ENCODE results near the gene HAND2.

DNA sequence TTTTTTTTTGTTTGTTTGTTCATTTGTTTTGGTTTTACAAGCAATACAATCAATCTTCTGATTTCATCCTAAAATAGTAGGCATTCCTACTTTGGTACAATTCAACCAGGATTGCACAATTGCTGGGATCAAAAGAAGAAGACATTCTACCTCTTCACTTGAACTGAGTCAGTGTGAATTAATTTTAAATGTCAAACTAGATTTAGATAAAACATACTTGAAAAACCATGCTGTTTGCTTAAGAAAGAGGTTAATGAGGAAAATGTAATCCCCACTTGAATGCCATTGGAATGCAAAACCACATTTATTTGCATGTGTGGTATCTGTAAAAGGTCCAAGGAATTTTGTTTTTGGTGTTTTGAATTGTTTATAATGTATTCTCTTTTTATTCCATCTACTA lies 40.5 kb downstream of the HAND2 start:
- TF ChIP-seq TAF1 (IDR thresholded peaks at IDR 0.05; ENCODE audit: low read depth), result no peak
- TF ChIP-seq TEAD4 (IDR thresholded peaks at IDR 0.05), result no peak
- no peak for TF ChIP-seq EP300 (IDR thresholded peaks at IDR 0.05; ENCODE audit: borderline replicate concordance)
- no peak for TF ChIP-seq NFIC (IDR thresholded peaks at IDR 0.05)
- TF ChIP-seq, protein P1, sequence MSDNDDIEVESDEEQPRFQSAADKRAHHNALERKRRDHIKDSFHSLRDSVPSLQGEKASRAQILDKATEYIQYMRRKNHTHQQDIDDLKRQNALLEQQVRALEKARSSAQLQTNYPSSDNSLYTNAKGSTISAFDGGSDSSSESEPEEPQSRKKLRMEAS (IDR thresholded peaks at IDR 0.05), result no peak

Measured in Ishikawa (cell line).